ENCODE measurements around the gene BRPF3.

- no peak for TF ChIP-seq POLR2AphosphoS5 (IDR thresholded peaks at IDR 0.05; ENCODE audit: low read depth, low read length)
- no peak for TF ChIP-seq CTCF (IDR thresholded peaks at IDR 0.05)
- TF ChIP-seq TCF7L2 (IDR thresholded peaks at IDR 0.05; ENCODE audit: low read depth, low read length): no peak
- TF ChIP-seq REST (IDR thresholded peaks at IDR 0.05; ENCODE audit: insufficient read depth in 1 of 2, low read depth in 2 of 2, low read length in 1 of 2): no peak
These were observed 36.3 kb upstream of the BRPF3 start for GRCh38 chr6:36160147-36160760.

Data from Panc1 (cell line).